GM19372 (cell line): ENCODE results near the gene AFM.
A peak's percentile ranks its signal among the peaks of the same experiment; 100 is the strongest.

ENCODE experiments used
- ATAC-seq: cut with Tn5 transposase; IDR thresholded peaks from one replicate; pipeline ENCODE4 v1.9.1; 2021; ENCODE audit warnings: mild to moderate bottlenecking, low read depth, moderate library complexity; ENCODE audit not compliant: unreplicated experiment

The AFM gene

GRCh38 chr4:73481358-73481757, at the start of gene AFM:
Gene AFM (plus strand): TSS chr4:73481745. CDS start chr4:73481776, 31 bp downstream.
- ATAC-seq = no peak

- no peak for ATAC-seq
Measured at GRCh38 chr4:73431813-73432168, 49.8 kb upstream of the AFM start.

- no peak for ATAC-seq
Measured at GRCh38 chr4:73432169-73433000, 49.2 kb upstream of the AFM start.

- ATAC-seq = no peak
Measured at GRCh38 chr4:73433140-73433539, 48.4 kb upstream of the AFM start.

GRCh38 chr4:73434311-73434710, 47.2 kb upstream of the AFM start:
- no peak for ATAC-seq

- no peak for ATAC-seq
Measured at GRCh38 chr4:73435984-73436383, 45.6 kb upstream of the AFM start, which contains the start of gene AFP. Gene AFP (plus strand): TSS chr4:73436221. CDS start chr4:73436263, 42 bp downstream.

- ATAC-seq = no peak
Measured at GRCh38 chr4:73436674-73437557, 44.6 kb upstream of the AFM start.

GRCh38 chr4:73437558-73437956, 44.0 kb upstream of the AFM start:
- no peak for ATAC-seq

- no peak for ATAC-seq
Measured at GRCh38 chr4:73438048-73438447, 43.5 kb upstream of the AFM start.

GRCh38 chr4:73438582-73439215, 42.8 kb upstream of the AFM start:
- no peak for ATAC-seq

- ATAC-seq = no peak
Measured at GRCh38 chr4:73439445-73439844, 42.1 kb upstream of the AFM start.

- no peak for ATAC-seq
Measured at GRCh38 chr4:73439991-73440390, 41.6 kb upstream of the AFM start.

GRCh38 chr4:73440653-73441052, 40.9 kb upstream of the AFM start:
- no peak for ATAC-seq

- no peak for ATAC-seq
Measured at GRCh38 chr4:73442275-73442674, 39.3 kb upstream of the AFM start.

- no peak for ATAC-seq
Measured at GRCh38 chr4:73443224-73443623, 38.3 kb upstream of the AFM start.

- no peak for ATAC-seq
Measured at GRCh38 chr4:73445383-73446335, 35.9 kb upstream of the AFM start.

GRCh38 chr4:73446336-73446938, 35.1 kb upstream of the AFM start:
- ATAC-seq = peak; percentile 99

GRCh38 chr4:73447671-73448070, 33.9 kb upstream of the AFM start:
- ATAC-seq = no peak

GRCh38 chr4:73448448-73449203, 32.9 kb upstream of the AFM start:
- no peak for ATAC-seq
